Measurements from ENCODE around the gene ENTHD1.

ENTHD1 gene

DNA sequence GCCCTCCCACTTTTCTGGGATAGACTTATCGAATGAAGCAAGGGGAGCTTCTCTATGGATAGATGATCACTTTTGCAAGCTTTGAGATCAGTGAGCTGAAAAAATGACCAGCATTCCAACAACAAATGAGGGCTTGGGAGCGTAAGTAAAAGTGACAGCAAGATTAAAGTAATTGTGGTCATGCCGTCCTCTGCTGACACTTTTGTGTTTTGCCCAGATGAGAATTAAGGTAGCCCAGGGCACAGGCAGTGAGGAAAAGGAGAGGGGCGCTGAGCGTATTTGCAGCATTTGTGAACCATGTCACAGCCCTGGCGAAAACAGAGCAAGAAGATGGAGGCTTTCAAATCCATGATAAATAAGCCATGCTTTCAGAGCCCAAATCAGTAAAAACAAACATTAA lies 42.1 kb upstream of the ENTHD1 start:
- TF ChIP-seq EZH2phosphoT487 (conservative IDR thresholded peaks at IDR 0.05; ENCODE audit: low read length), result no peak
- TF ChIP-seq, protein P1, sequence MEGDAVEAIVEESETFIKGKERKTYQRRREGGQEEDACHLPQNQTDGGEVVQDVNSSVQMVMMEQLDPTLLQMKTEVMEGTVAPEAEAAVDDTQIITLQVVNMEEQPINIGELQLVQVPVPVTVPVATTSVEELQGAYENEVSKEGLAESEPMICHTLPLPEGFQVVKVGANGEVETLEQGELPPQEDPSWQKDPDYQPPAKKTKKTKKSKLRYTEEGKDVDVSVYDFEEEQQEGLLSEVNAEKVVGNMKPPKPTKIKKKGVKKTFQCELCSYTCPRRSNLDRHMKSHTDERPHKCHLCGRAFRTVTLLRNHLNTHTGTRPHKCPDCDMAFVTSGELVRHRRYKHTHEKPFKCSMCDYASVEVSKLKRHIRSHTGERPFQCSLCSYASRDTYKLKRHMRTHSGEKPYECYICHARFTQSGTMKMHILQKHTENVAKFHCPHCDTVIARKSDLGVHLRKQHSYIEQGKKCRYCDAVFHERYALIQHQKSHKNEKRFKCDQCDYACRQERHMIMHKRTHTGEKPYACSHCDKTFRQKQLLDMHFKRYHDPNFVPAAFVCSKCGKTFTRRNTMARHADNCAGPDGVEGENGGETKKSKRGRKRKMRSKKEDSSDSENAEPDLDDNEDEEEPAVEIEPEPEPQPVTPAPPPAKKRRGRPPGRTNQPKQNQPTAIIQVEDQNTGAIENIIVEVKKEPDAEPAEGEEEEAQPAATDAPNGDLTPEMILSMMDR (IDR thresholded peaks at IDR 0.05; ENCODE audit: insufficient read depth, low read length, poor library complexity, severe bottlenecking), result no peak
- Histone ChIP-seq H3K27me3 (ENCODE audit: low read length) (no peaks in the 10 kb centered on the region), H3F3A (ENCODE audit: insufficient read depth) (no peaks in the 10 kb centered on the region), H3K4me2 (ENCODE audit: low read depth, low read length, poor library complexity, severe bottlenecking) (no peak overlapping the region), H3K9me2 (replicated peaks; ENCODE audit: insufficient read depth, low read length) (no peaks in the 10 kb centered on the region), H3K79me2 (ENCODE audit: insufficient read depth, low read length) (no peaks in the 10 kb centered on the region), H3K9ac (ENCODE audit: low read length) (no peak overlapping the region), H3K4me3 (ENCODE audit: insufficient read depth, low read length, poor library complexity, severe bottlenecking) (no peak overlapping the region), H3K9me3 (ENCODE audit: insufficient read depth, low read length) (no peaks in the 10 kb centered on the region), H3K36me3 (ENCODE audit: low read length) (no peaks in the 10 kb centered on the region), H2AFZ (ENCODE audit: low read depth, low read length, severe bottlenecking) (no peak overlapping the region), H3K27ac (ENCODE audit: low read depth, low read length) (no peak overlapping the region), H4K20me1 (ENCODE audit: low read depth, low read length) (no peaks in the 10 kb centered on the region)

GRCh38 chr22:39935116-39935515 lies 41.6 kb upstream of the ENTHD1 start:
- no peak overlapping the region for H3K4me2 ChIP-seq (ENCODE audit: low read depth, low read length, poor library complexity, severe bottlenecking)
- no peaks in the 10 kb centered on the region for H3K9me3 ChIP-seq (ENCODE audit: insufficient read depth, low read length)
- H4K20me1 ChIP-seq (ENCODE audit: low read depth, low read length), result no peaks in the 10 kb centered on the region
- H3K27me3 ChIP-seq (ENCODE audit: low read length), result no peaks in the 10 kb centered on the region
- H3F3A ChIP-seq (ENCODE audit: insufficient read depth), result no peaks in the 10 kb centered on the region
- no peak overlapping the region for H3K27ac ChIP-seq (ENCODE audit: low read depth, low read length)
- no peaks in the 10 kb centered on the region for H3K79me2 ChIP-seq (ENCODE audit: insufficient read depth, low read length)
- no peaks in the 10 kb centered on the region for H3K36me3 ChIP-seq (ENCODE audit: low read length)
- H3K9me2 ChIP-seq (replicated peaks; ENCODE audit: insufficient read depth, low read length), result no peaks in the 10 kb centered on the region
- no peak overlapping the region for H2AFZ ChIP-seq (ENCODE audit: low read depth, low read length, severe bottlenecking)
- no peak overlapping the region for H3K9ac ChIP-seq (ENCODE audit: low read length)
- TF ChIP-seq, protein P1 (IDR thresholded peaks at IDR 0.05; ENCODE audit: insufficient read depth, low read length, poor library complexity, severe bottlenecking), result no peak
- no peak for TF ChIP-seq EZH2phosphoT487 (conservative IDR thresholded peaks at IDR 0.05; ENCODE audit: low read length)
- no peak overlapping the region for H3K4me3 ChIP-seq (ENCODE audit: insufficient read depth, low read length, poor library complexity, severe bottlenecking)

DNA sequence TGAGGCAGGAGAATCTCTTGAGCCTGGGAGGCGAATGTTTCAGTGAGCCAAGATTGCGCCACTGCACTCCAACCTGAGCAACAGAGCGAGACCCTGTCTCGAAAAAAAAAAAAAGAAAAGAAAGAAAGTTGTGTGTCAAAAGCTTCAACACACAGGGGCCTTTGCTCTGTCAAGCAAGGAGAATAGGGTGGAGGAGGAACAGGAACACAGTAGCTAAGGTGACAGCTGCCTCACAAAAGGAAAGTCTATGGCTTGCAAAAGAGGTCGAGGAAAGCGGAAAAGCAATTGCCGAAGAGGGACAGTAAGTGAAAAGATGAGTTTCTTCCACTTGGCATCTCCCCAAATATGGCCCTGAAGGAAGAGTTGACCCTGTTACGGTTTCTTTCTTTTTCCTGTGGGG lies 40.2 kb upstream of the ENTHD1 start:
- Histone ChIP-seq H3K9me2 (replicated peaks; ENCODE audit: insufficient read depth, low read length) (no peaks in the 10 kb centered on the region), H3K4me3 (ENCODE audit: insufficient read depth, low read length, poor library complexity, severe bottlenecking) (no peak overlapping the region), H3K9ac (ENCODE audit: low read length) (no peak overlapping the region), H3K27me3 (ENCODE audit: low read length) (no peaks in the 10 kb centered on the region), H4K20me1 (ENCODE audit: low read depth, low read length) (no peaks in the 10 kb centered on the region), H3F3A (ENCODE audit: insufficient read depth) (no peaks in the 10 kb centered on the region), H3K9me3 (ENCODE audit: insufficient read depth, low read length) (no peaks in the 10 kb centered on the region), H3K4me2 (ENCODE audit: low read depth, low read length, poor library complexity, severe bottlenecking) (no peak overlapping the region), H2AFZ (ENCODE audit: low read depth, low read length, severe bottlenecking) (no peak overlapping the region), H3K79me2 (ENCODE audit: insufficient read depth, low read length) (no peaks in the 10 kb centered on the region), H3K36me3 (ENCODE audit: low read length) (no peaks in the 10 kb centered on the region), H3K27ac (ENCODE audit: low read depth, low read length) (no peak overlapping the region)
- TF ChIP-seq EZH2phosphoT487 (conservative IDR thresholded peaks at IDR 0.05; ENCODE audit: low read length), result no peak
- TF ChIP-seq, protein P1 (IDR thresholded peaks at IDR 0.05; ENCODE audit: insufficient read depth, low read length, poor library complexity, severe bottlenecking), result no peak

Measured in SU-DHL-6 (cell line).